Measurements from ENCODE around the gene RABL2A.
"Not testable (repeated sequence)": the region's sequence is repeated elsewhere in the genome, so short reads cannot be mapped to it uniquely, and the experiment has no call there.

The RABL2A gene

GRCh38 chr2:113690871-113691270 lies 63.8 kb downstream of the RABL2A start:
- not testable (repeated sequence) for DNase-seq
